ENCODE results near the gene OASL.

DNA sequence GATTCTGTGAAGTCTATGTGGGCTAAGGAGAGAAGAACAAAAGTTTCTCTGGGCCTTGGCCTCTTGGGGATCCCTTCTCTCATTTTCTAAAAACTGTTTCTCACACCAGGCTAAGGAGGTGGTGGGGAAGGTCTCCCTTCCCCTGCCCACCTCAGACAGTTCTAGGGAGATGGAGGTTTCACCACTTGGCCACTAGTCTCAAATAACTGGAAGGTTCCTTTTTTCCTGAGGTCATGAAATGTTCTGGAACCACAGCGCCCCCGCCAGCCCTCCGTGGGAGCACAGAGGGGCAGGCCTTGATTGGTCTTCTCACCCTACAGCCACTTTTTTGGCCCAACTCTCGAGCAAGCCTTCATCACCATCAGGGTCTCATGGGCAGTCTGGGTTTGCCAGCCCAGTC lies 35.4 kb downstream of the OASL start:
- TF ChIP-seq EZH2phosphoT487 (IDR thresholded peaks at IDR 0.05; ENCODE audit: low read depth, severe bottlenecking, unreplicated experiment): no peak
- TF ChIP-seq, protein P1, sequence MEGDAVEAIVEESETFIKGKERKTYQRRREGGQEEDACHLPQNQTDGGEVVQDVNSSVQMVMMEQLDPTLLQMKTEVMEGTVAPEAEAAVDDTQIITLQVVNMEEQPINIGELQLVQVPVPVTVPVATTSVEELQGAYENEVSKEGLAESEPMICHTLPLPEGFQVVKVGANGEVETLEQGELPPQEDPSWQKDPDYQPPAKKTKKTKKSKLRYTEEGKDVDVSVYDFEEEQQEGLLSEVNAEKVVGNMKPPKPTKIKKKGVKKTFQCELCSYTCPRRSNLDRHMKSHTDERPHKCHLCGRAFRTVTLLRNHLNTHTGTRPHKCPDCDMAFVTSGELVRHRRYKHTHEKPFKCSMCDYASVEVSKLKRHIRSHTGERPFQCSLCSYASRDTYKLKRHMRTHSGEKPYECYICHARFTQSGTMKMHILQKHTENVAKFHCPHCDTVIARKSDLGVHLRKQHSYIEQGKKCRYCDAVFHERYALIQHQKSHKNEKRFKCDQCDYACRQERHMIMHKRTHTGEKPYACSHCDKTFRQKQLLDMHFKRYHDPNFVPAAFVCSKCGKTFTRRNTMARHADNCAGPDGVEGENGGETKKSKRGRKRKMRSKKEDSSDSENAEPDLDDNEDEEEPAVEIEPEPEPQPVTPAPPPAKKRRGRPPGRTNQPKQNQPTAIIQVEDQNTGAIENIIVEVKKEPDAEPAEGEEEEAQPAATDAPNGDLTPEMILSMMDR (IDR thresholded peaks at IDR 0.05; ENCODE audit: poor library complexity): peak; percentile 16
